Non-pigmented ciliary epithelial cell (primary cell): ENCODE measurements around the gene TDRD3.
"Not testable (repeated sequence)": the region's sequence is repeated elsewhere in the genome, so short reads cannot be mapped to it uniquely, and the experiment has no call there.

Source experiments
- DNase-seq: peaks from one replicate; pipeline ENCODE4 v3.0.0-alpha.2; 2010; ENCODE audit warnings: low read depth

TDRD3 gene

GRCh38 chr13:60398907-60399589, 2.0 kb downstream of the TDRD3 start:
- no peak for DNase-seq

GRCh38 chr13:60402022-60402421, 5.0 kb downstream of the TDRD3 start:
- no peak for DNase-seq

- no peak for DNase-seq
Measured at GRCh38 chr13:60407095-60407494, 10.1 kb downstream of the TDRD3 start.

GRCh38 chr13:60407852-60408251, 10.8 kb downstream of the TDRD3 start:
- not testable (repeated sequence) for DNase-seq

GRCh38 chr13:60409574-60410292, 12.7 kb downstream of the TDRD3 start:
- DNase-seq: not testable (repeated sequence)

GRCh38 chr13:60410299-60410698, 13.3 kb downstream of the TDRD3 start:
- DNase-seq: no peak

- DNase-seq: no peak
Measured at GRCh38 chr13:60411464-60411863, 14.4 kb downstream of the TDRD3 start.

GRCh38 chr13:60411983-60412382, 15.0 kb downstream of the TDRD3 start:
- DNase-seq: no peak

- no peak for DNase-seq
Measured at GRCh38 chr13:60412909-60413616, 16.0 kb downstream of the TDRD3 start.

- DNase-seq: no peak
Measured at GRCh38 chr13:60414177-60414576, 17.2 kb downstream of the TDRD3 start.

GRCh38 chr13:60417734-60418133, 20.7 kb downstream of the TDRD3 start:
- DNase-seq: no peak

GRCh38 chr13:60418954-60419353, 21.9 kb downstream of the TDRD3 start:
- no peak for DNase-seq

- no peak for DNase-seq
Measured at GRCh38 chr13:60425332-60425731, 28.3 kb downstream of the TDRD3 start.

GRCh38 chr13:60426075-60426474, 29.1 kb downstream of the TDRD3 start:
- no peak for DNase-seq

GRCh38 chr13:60427285-60427684, 30.3 kb downstream of the TDRD3 start:
- no peak for DNase-seq

GRCh38 chr13:60431108-60431700, 34.2 kb downstream of the TDRD3 start:
- DNase-seq: peak; percentile 30

- no peak for DNase-seq
Measured at GRCh38 chr13:60433505-60433904, 36.5 kb downstream of the TDRD3 start.

- no peak for DNase-seq
Measured at GRCh38 chr13:60435762-60436374, 38.8 kb downstream of the TDRD3 start.

GRCh38 chr13:60439201-60439600, 42.2 kb downstream of the TDRD3 start:
- no peak for DNase-seq

GRCh38 chr13:60441761-60442160, 44.7 kb downstream of the TDRD3 start:
- no peak for DNase-seq

- peak; percentile 40 for DNase-seq
Measured at GRCh38 chr13:60448907-60449510, 52.0 kb downstream of the TDRD3 start.

- no peak for DNase-seq
Measured at GRCh38 chr13:60453490-60453889, 56.5 kb downstream of the TDRD3 start.
